Natural killer cell (primary cell): ENCODE measurements around the gene OR2A14. TPM values are rescaled to one million over a fixed set of nuclear protein-coding genes. Genes with fewer than 3 reads are reported as not detected.

Experiments
- ATAC-seq, 3 donors: fragments of 150-1000 bp in 2 of 3; fragments of 200-7000 bp in 1 of 3; cut with Tn5 transposase; 1 replicate in 1 of 3; 2 replicates in 2 of 3; pipeline ENCODE4 v1.10.0; 2021; ENCODE audit warnings: mild to moderate bottlenecking in 2 of 3, moderate library complexity in 2 of 3
- DNase-seq, 2 donors: peaks; one replicate each; pipeline versions ENCODE4 v3.0.0 to v3.0.0-alpha.2; 2013 to 2021; ENCODE audit warnings: mixed read lengths in 1 of 2
- H3K27ac ChIP-seq: one replicate; pipeline ENCODE4 v1.5.1; 2013; ENCODE audit warnings: mild to moderate bottlenecking, low read length
- H3K27me3 ChIP-seq: one replicate; pipeline ENCODE4 v1.6.1; 2013; ENCODE audit warnings: low read length; ENCODE audit not compliant: control insufficient read depth, insufficient read depth
- H3K36me3 ChIP-seq: one replicate; pipeline ENCODE4 v1.6.1; 2013; ENCODE audit warnings: low read length; ENCODE audit not compliant: control insufficient read depth, insufficient read depth
- H3K4me1 ChIP-seq: one replicate; pipeline ENCODE4 v1.6.1; 2013; ENCODE audit warnings: low read length; ENCODE audit not compliant: control insufficient read depth, insufficient read depth
- H3K4me3 ChIP-seq: one replicate; pipeline ENCODE4 v1.5.1; 2013; ENCODE audit warnings: low read length
- H3K9me3 ChIP-seq: one replicate; pipeline ENCODE4 v1.6.1; 2013; ENCODE audit warnings: low read length; ENCODE audit not compliant: control insufficient read depth, insufficient read depth
- H3K27ac Mint-ChIP-seq, 2 donors: one replicate each; pipeline ENCODE4 v1.8.0; 2022; ENCODE audit warnings: mild to moderate bottlenecking in 2 of 2, mixed read lengths in 2 of 2, moderate library complexity in 1 of 2
- H3K27me3 Mint-ChIP-seq, 2 donors: one replicate each; pipeline ENCODE4 v1.8.0; 2022; ENCODE audit warnings: low read depth in 2 of 2, mixed read lengths in 2 of 2
- H3K36me3 Mint-ChIP-seq: one replicate; pipeline ENCODE4 v1.8.0; 2022; ENCODE audit warnings: mixed read lengths
- H3K4me1 Mint-ChIP-seq, 2 donors: one replicate each; pipeline ENCODE4 v1.8.0; 2022; ENCODE audit warnings: mixed read lengths in 2 of 2
- H3K4me3 Mint-ChIP-seq: one replicate; pipeline ENCODE4 v1.8.0; 2022; ENCODE audit warnings: mild to moderate bottlenecking, moderate library complexity, mixed read lengths
- H3K9me3 Mint-ChIP-seq, 2 donors: one replicate each; pipeline ENCODE4 v1.8.0; 2022; ENCODE audit warnings: mixed read lengths in 2 of 2
- CTCF ChIP-seq: fragments of 200-600 bp; IDR thresholded peaks from one replicate; pipeline ENCODE4 v1.8.0; 2022; ENCODE audit warnings: antibody characterized with exemption
- WGBS: methylation state at CpG from one replicate; pipeline ENCODE4 v1.1.7; 2013; ENCODE audit warnings: missing lambda C conversion rate; ENCODE audit not compliant: insufficient coverage; 5-methylcytosine and 5-hydroxymethylcytosine counted together
- intact Hi-C: fragments of 100-400 bp; cut with micrococcal nuclease; formaldehyde crosslinking; loops from one replicate; pipeline ENCODE4 v1.14.2; 2022
- total RNA-seq, 4 donors: library from RNA; stranded (reverse); fragments of 120-200 nt in 1 of 4; gene quantifications; one replicate each; pipeline versions ENCODE4 v1.2.3 to v1.2.4, GENCODE V29; 2013 to 2022

Gene OR2A14
- total RNA-seq: not detected
- total RNA-seq (2013): not detected

GRCh38 chr7:144122876-144123275, at the start of gene OR2A14:
TSS of gene OR2A14 (plus strand) at chr7:144123176. CDS start at chr7:144129113, 5,937 bp downstream.
- intact Hi-C loops: no loop called here
- H3K9me3 ChIP-seq: no peaks in the 10 kb centered on the region
- Mint-ChIP-seq H3K4me1 (no peaks in the 10 kb centered on the region), H3K9me3 (no peaks in the 10 kb centered on the region), H3K4me3 (no peak within 1 kb of the TSS), H3K27ac (no peak within 1 kb of the TSS), H3K36me3 (no peaks in the 10 kb centered on the region), H3K27me3 (peaks cover 0 to 2% of the 10 kb centered on the region in 2 donors)
- TF ChIP-seq CTCF: no peak
- no peaks in the 10 kb centered on the region for H3K36me3 ChIP-seq
- no peak within 1 kb of the TSS for H3K27ac ChIP-seq
- DNase-seq: no peak
- no peak within 1 kb of the TSS for H3K4me3 ChIP-seq
- H3K27me3 ChIP-seq: no peaks in the 10 kb centered on the region
- H3K4me1 ChIP-seq: no peaks in the 10 kb centered on the region
- no peak for ATAC-seq
- WGBS: 80% methylated on average over 1 of the region's 1 CpG

DNA sequence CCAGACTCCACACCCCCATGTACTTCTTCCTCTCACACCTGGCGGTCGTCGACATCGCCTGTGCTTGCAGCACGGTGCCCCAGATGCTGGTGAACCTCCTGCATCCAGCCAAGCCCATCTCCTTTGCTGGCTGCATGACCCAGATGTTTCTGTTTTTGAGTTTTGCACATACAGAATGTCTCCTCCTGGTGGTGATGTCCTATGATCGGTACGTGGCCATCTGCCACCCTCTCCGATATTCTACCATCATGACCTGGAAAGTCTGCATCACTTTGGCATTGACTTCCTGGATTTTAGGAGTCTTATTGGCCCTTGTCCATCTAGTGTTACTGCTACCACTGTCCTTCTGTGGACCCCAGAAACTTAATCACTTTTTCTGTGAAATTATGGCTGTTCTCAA, 48.6 kb upstream of the OR2A14 start:
- TF ChIP-seq CTCF: no peak
- WGBS: 94% methylated on average over 8 of the region's 8 CpGs
- Histone ChIP-seq H3K36me3 (no peaks in the 10 kb centered on the region), H3K9me3 (no peaks in the 10 kb centered on the region), H3K4me3 (no peak overlapping the region), H3K4me1 (no peaks in the 10 kb centered on the region), H3K27me3 (no peaks in the 10 kb centered on the region), H3K27ac (no peak overlapping the region)
- ATAC-seq (no peak), DNase-seq (no peak)
- no peaks in the 10 kb centered on the region for H3K36me3 Mint-ChIP-seq
- intact Hi-C loops: no loop called here
- H3K27ac Mint-ChIP-seq: no peak overlapping the region
- H3K27me3 Mint-ChIP-seq: no peaks in the 10 kb centered on the region
- peaks cover 0 to 2% of the 10 kb centered on the region in 2 donors for H3K9me3 Mint-ChIP-seq
- no peak overlapping the region for H3K4me3 Mint-ChIP-seq
- no peaks in the 10 kb centered on the region for H3K4me1 Mint-ChIP-seq

DNA sequence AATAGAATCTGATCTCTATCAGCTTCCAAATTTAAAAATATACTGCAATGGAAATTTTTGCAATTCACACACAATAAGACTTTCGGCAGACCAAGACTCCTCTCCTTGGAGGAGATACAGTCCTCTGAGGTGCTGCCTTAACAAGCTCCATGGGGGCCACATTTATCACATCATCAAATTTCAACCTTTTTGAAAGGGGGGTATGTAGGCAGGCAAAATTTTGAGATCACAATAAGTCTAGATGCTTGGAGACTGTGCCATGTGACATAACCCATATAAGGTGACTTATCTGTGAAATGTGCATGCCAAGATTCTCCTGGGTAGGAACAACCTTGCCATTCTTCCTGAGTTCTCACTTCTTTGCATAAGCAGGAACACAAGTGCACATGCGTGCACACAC, 37.0 kb upstream of the OR2A14 start, which contains the start of gene OR2A12:
Gene OR2A12, plus strand, starts transcription at position 301 of the 400 bp plus-strand sequence. CDS start 8,830 bp downstream, outside the sequence.
- no peaks in the 10 kb centered on the region for H3K27me3 Mint-ChIP-seq
- no peak within 1 kb of the TSS for H3K27ac Mint-ChIP-seq
- H3K9me3 ChIP-seq: no peaks in the 10 kb centered on the region
- 78% methylated on average over 1 of the region's 2 CpGs for WGBS
- H3K4me1 ChIP-seq: no peaks in the 10 kb centered on the region
- no peaks in the 10 kb centered on the region for H3K27me3 ChIP-seq
- no peaks in the 10 kb centered on the region for H3K36me3 ChIP-seq
- no peak within 1 kb of the TSS for H3K27ac ChIP-seq
- no peaks in the 10 kb centered on the region for H3K36me3 Mint-ChIP-seq
- no peak within 1 kb of the TSS for H3K4me3 Mint-ChIP-seq
- H3K9me3 Mint-ChIP-seq: peaks cover 0 to 3% of the 10 kb centered on the region in 2 donors
- DNase-seq (no peak), ATAC-seq (no peak)
- intact Hi-C loops: no loop called here
- H3K4me3 ChIP-seq: no peak within 1 kb of the TSS
- H3K4me1 Mint-ChIP-seq: no peaks in the 10 kb centered on the region
- no peak for TF ChIP-seq CTCF

GRCh38 chr7:144086730-144087129, 36.2 kb upstream of the OR2A14 start:
- Histone ChIP-seq H3K36me3 (no peaks in the 10 kb centered on the region), H3K4me1 (no peaks in the 10 kb centered on the region), H3K27ac (no peak overlapping the region), H3K27me3 (no peaks in the 10 kb centered on the region), H3K4me3 (no peak overlapping the region), H3K9me3 (no peaks in the 10 kb centered on the region)
- Mint-ChIP-seq H3K36me3 (no peaks in the 10 kb centered on the region), H3K27me3 (no peaks in the 10 kb centered on the region), H3K27ac (no peak overlapping the region), H3K4me1 (no peaks in the 10 kb centered on the region), H3K9me3 (peaks cover 2 to 3% of the 10 kb centered on the region in 2 donors), H3K4me3 (no peak overlapping the region)
- no peak for DNase-seq
- intact Hi-C loops: no loop called here
- no peak for ATAC-seq
- TF ChIP-seq CTCF: no peak
- 85% methylated on average over 4 of the region's 4 CpGs for WGBS
